Trophoblast cell (in vitro differentiated cells and primary cell): ENCODE measurements around the gene PLA2G4A.

ENCODE experiments used
- DNase-seq, 2 donors: peaks; one replicate each; pipeline ENCODE4 v3.0.0-alpha.2; 2016
- H2AFZ ChIP-seq: 2 replicates; pipeline ENCODE4 v1.6.1; 2013; ENCODE audit warnings: low read length, moderate library complexity, mild to moderate bottlenecking; ENCODE audit not compliant: insufficient read depth, poor library complexity
- H2AK5ac ChIP-seq: 2 replicates; pipeline ENCODE4 v1.6.1; 2013; ENCODE audit warnings: mild to moderate bottlenecking, low read length
- H2BK120ac ChIP-seq: 2 replicates; pipeline ENCODE4 v1.6.1; 2013; ENCODE audit warnings: low read length, mild to moderate bottlenecking, moderate library complexity; ENCODE audit not compliant: insufficient read depth, poor library complexity
- H2BK12ac ChIP-seq: 2 replicates; pipeline ENCODE4 v1.6.1; 2013; ENCODE audit warnings: mild to moderate bottlenecking, low read length, moderate library complexity
- H2BK5ac ChIP-seq: 2 replicates; pipeline ENCODE4 v1.6.1; 2013; ENCODE audit warnings: low read length, low read depth, moderate library complexity, mild to moderate bottlenecking; ENCODE audit not compliant: poor library complexity
- H3K14ac ChIP-seq: 2 replicates; pipeline ENCODE4 v1.6.1; 2013; ENCODE audit warnings: mild to moderate bottlenecking, low read length
- H3K18ac ChIP-seq: 2 replicates; pipeline ENCODE4 v1.6.1; 2013; ENCODE audit warnings: mild to moderate bottlenecking, low read length
- H3K23ac ChIP-seq: 2 replicates; pipeline ENCODE4 v1.6.1; 2013; ENCODE audit warnings: low read length
- H3K27ac ChIP-seq: 2 replicates; pipeline ENCODE4 v1.5.1; 2013; ENCODE audit warnings: low read depth, mild to moderate bottlenecking, inconsistent platforms, low read length, moderate library complexity
- H3K27me3 ChIP-seq: 2 replicates; pipeline ENCODE4 v1.6.1; 2013; ENCODE audit warnings: inconsistent platforms, mild to moderate bottlenecking, low read length, moderate library complexity; ENCODE audit not compliant: insufficient read depth
- H3K36me3 ChIP-seq, 2 experiments: 1 replicate in 1 of 2; 2 replicates in 1 of 2; pipeline ENCODE4 v1.6.1; 2013; ENCODE audit warnings: low read length in 2 of 2, mild to moderate bottlenecking in 2 of 2, moderate library complexity in 1 of 2; ENCODE audit not compliant: insufficient read depth in 2 of 2, control insufficient read depth in 1 of 2
- H3K4ac ChIP-seq: 2 replicates; pipeline ENCODE4 v1.6.1; 2013; ENCODE audit warnings: low read depth, mild to moderate bottlenecking, low read length, moderate library complexity
- H3K4me1 ChIP-seq, 2 experiments: 1 replicate in 1 of 2; 2 replicates in 1 of 2; pipeline ENCODE4 v1.6.1; 2013; ENCODE audit warnings: low read length in 2 of 2, mild to moderate bottlenecking in 2 of 2, moderate library complexity in 1 of 2; ENCODE audit not compliant: insufficient read depth in 2 of 2, control insufficient read depth in 1 of 2
- H3K4me2 ChIP-seq: 2 replicates; pipeline ENCODE4 v1.6.1; 2013; ENCODE audit warnings: inconsistent platforms, mild to moderate bottlenecking, low read length, moderate library complexity
- H3K4me3 ChIP-seq: 2 replicates; pipeline ENCODE4 v1.5.1; 2013; ENCODE audit warnings: mild to moderate bottlenecking, low read depth, low read length, inconsistent platforms
- H3K79me1 ChIP-seq: one replicate; pipeline ENCODE4 v1.6.1; 2013; ENCODE audit warnings: low read length
- H3K79me2 ChIP-seq: 2 replicates; pipeline ENCODE4 v1.6.1; 2013; ENCODE audit warnings: low read length, mild to moderate bottlenecking; ENCODE audit not compliant: control insufficient read depth, insufficient read depth, poor library complexity
- H3K9ac ChIP-seq: 2 replicates; pipeline ENCODE4 v1.6.1; 2013; ENCODE audit warnings: mild to moderate bottlenecking, low read length
- H3K9me3 ChIP-seq: 2 replicates; pipeline ENCODE4 v1.6.1; 2013; ENCODE audit warnings: low read depth, mild to moderate bottlenecking, control low read depth, inconsistent platforms, low read length; ENCODE audit not compliant: insufficient read depth
- H4K12ac ChIP-seq: 2 replicates; pipeline ENCODE4 v1.6.1; 2013; ENCODE audit warnings: low read depth, mild to moderate bottlenecking, low read length, moderate library complexity
- H4K8ac ChIP-seq: 2 replicates; pipeline ENCODE4 v1.6.1; 2013; ENCODE audit warnings: low read depth, mild to moderate bottlenecking, low read length, moderate library complexity
- H4K91ac ChIP-seq: one replicate; pipeline ENCODE4 v1.6.1; 2013; ENCODE audit warnings: low read depth, mild to moderate bottlenecking, low read length, moderate library complexity
- WGBS: extraction: QIAGEN DNeasy Blood & Tissue Kit; methylation state at CpG from one replicate; pipeline ENCODE4 v1.1.7; 2013; ENCODE audit warnings: missing lambda C conversion rate; ENCODE audit not compliant: insufficient read length, insufficient coverage; ENCODE audit errors: extremely low coverage; 5-methylcytosine and 5-hydroxymethylcytosine counted together

Gene PLA2G4A

GRCh38 chr1:186899977-186900376, 71.2 kb downstream of the PLA2G4A start:
- H3K23ac ChIP-seq: no peak overlapping the region
- no peak overlapping the region for H2BK120ac ChIP-seq
- no peak overlapping the region for H3K9ac ChIP-seq
- H3K36me3 ChIP-seq: no peaks in the 10 kb centered on the region
- no peak for DNase-seq
- no peaks in the 10 kb centered on the region for H3K79me1 ChIP-seq
- no peaks in the 10 kb centered on the region for H3K9me3 ChIP-seq
- no peak overlapping the region for H2BK5ac ChIP-seq
- no peak overlapping the region for H4K8ac ChIP-seq
- H3K27ac ChIP-seq: no peak overlapping the region
- H3K18ac ChIP-seq: no peak overlapping the region
- no peak overlapping the region for H2BK12ac ChIP-seq
- no peak overlapping the region for H2AFZ ChIP-seq
- no peak overlapping the region for H4K12ac ChIP-seq
- no peak overlapping the region for H3K4me3 ChIP-seq
- H2AK5ac ChIP-seq: no peak overlapping the region
- H3K14ac ChIP-seq: no peak overlapping the region
- H3K4me2 ChIP-seq: no peak overlapping the region
- no CpG with 5 or more reads among the region's 2 CpGs for WGBS
- no peaks in the 10 kb centered on the region for H3K79me2 ChIP-seq
- no peaks in the 10 kb centered on the region for H3K4me1 ChIP-seq
- H4K91ac ChIP-seq: no peak overlapping the region
- no peaks in the 10 kb centered on the region for H3K27me3 ChIP-seq
- H3K4ac ChIP-seq: no peak overlapping the region

GRCh38 chr1:186900539-186901237, 71.9 kb downstream of the PLA2G4A start:
- no peak overlapping the region for H3K27ac ChIP-seq
- no peak overlapping the region for H3K18ac ChIP-seq
- H2BK12ac ChIP-seq: no peak overlapping the region
- WGBS: 100% methylated on average over 3 of the region's 5 CpGs
- no peak overlapping the region for H3K14ac ChIP-seq
- no peaks in the 10 kb centered on the region for H3K36me3 ChIP-seq
- no peak overlapping the region for H4K91ac ChIP-seq
- no peak overlapping the region for H2AFZ ChIP-seq
- H4K12ac ChIP-seq: no peak overlapping the region
- H2BK120ac ChIP-seq: no peak overlapping the region
- no peak overlapping the region for H4K8ac ChIP-seq
- H3K79me2 ChIP-seq: no peaks in the 10 kb centered on the region
- H2BK5ac ChIP-seq: no peak overlapping the region
- H3K4me1 ChIP-seq: no peaks in the 10 kb centered on the region
- H3K9me3 ChIP-seq: no peaks in the 10 kb centered on the region
- H3K4me3 ChIP-seq: no peak overlapping the region
- no peaks in the 10 kb centered on the region for H3K79me1 ChIP-seq
- H3K23ac ChIP-seq: no peak overlapping the region
- no peak for DNase-seq
- H3K27me3 ChIP-seq: no peaks in the 10 kb centered on the region
- no peak overlapping the region for H3K9ac ChIP-seq
- H3K4ac ChIP-seq: no peak overlapping the region
- no peak overlapping the region for H3K4me2 ChIP-seq
- H2AK5ac ChIP-seq: no peak overlapping the region

- H2BK120ac ChIP-seq: no peak overlapping the region
- H3K36me3 ChIP-seq: no peaks in the 10 kb centered on the region
- no peaks in the 10 kb centered on the region for H3K79me2 ChIP-seq
- DNase-seq: no peak
- H3K14ac ChIP-seq: no peak overlapping the region
- H4K12ac ChIP-seq: no peak overlapping the region
- H2AFZ ChIP-seq: no peak overlapping the region
- no peak overlapping the region for H2BK5ac ChIP-seq
- no peak overlapping the region for H4K8ac ChIP-seq
- no peaks in the 10 kb centered on the region for H3K4me1 ChIP-seq
- H3K4me3 ChIP-seq: no peak overlapping the region
- H3K23ac ChIP-seq: no peak overlapping the region
- H2BK12ac ChIP-seq: no peak overlapping the region
- no peak overlapping the region for H3K9ac ChIP-seq
- H2AK5ac ChIP-seq: no peak overlapping the region
- H3K4me2 ChIP-seq: no peak overlapping the region
- H3K27ac ChIP-seq: no peak overlapping the region
- no peak overlapping the region for H3K4ac ChIP-seq
- H4K91ac ChIP-seq: no peak overlapping the region
- no peak overlapping the region for H3K18ac ChIP-seq
- no peaks in the 10 kb centered on the region for H3K9me3 ChIP-seq
- no peaks in the 10 kb centered on the region for H3K27me3 ChIP-seq
- no peaks in the 10 kb centered on the region for H3K79me1 ChIP-seq
Measured at GRCh38 chr1:186901631-186902030, 72.9 kb downstream of the PLA2G4A start.

- H3K79me1 ChIP-seq: no peaks in the 10 kb centered on the region
- no peaks in the 10 kb centered on the region for H3K9me3 ChIP-seq
- H3K23ac ChIP-seq: no peak overlapping the region
- no peak overlapping the region for H2BK5ac ChIP-seq
- H4K8ac ChIP-seq: no peak overlapping the region
- H3K4me2 ChIP-seq: no peak overlapping the region
- no peaks in the 10 kb centered on the region for H3K4me1 ChIP-seq
- H3K36me3 ChIP-seq: no peaks in the 10 kb centered on the region
- H3K18ac ChIP-seq: no peak overlapping the region
- no peak overlapping the region for H2AK5ac ChIP-seq
- WGBS: no CpG with 5 or more reads among the region's 7 CpGs
- H2AFZ ChIP-seq: no peak overlapping the region
- H3K79me2 ChIP-seq: no peaks in the 10 kb centered on the region
- no peak overlapping the region for H4K12ac ChIP-seq
- no peak overlapping the region for H3K4ac ChIP-seq
- no peak for DNase-seq
- no peak overlapping the region for H3K14ac ChIP-seq
- no peak overlapping the region for H3K9ac ChIP-seq
- no peak overlapping the region for H3K27ac ChIP-seq
- H3K27me3 ChIP-seq: no peaks in the 10 kb centered on the region
- H2BK12ac ChIP-seq: no peak overlapping the region
- H2BK120ac ChIP-seq: no peak overlapping the region
- no peak overlapping the region for H3K4me3 ChIP-seq
- no peak overlapping the region for H4K91ac ChIP-seq
Measured at GRCh38 chr1:186903374-186904136, 74.8 kb downstream of the PLA2G4A start.
